Trophoblast cell (in vitro differentiated cells and primary cell): ENCODE data around the gene SH3BP5L.

Experiments used
- DNase-seq, 2 donors: peaks; one replicate each; pipeline ENCODE4 v3.0.0-alpha.2; 2016
- H2AFZ ChIP-seq: 2 replicates; pipeline ENCODE4 v1.6.1; 2013; ENCODE audit warnings: low read length, moderate library complexity, mild to moderate bottlenecking; ENCODE audit not compliant: insufficient read depth, poor library complexity
- H2AK5ac ChIP-seq: 2 replicates; pipeline ENCODE4 v1.6.1; 2013; ENCODE audit warnings: mild to moderate bottlenecking, low read length
- H2BK120ac ChIP-seq: 2 replicates; pipeline ENCODE4 v1.6.1; 2013; ENCODE audit warnings: low read length, mild to moderate bottlenecking, moderate library complexity; ENCODE audit not compliant: insufficient read depth, poor library complexity
- H2BK12ac ChIP-seq: 2 replicates; pipeline ENCODE4 v1.6.1; 2013; ENCODE audit warnings: mild to moderate bottlenecking, low read length, moderate library complexity
- H2BK5ac ChIP-seq: 2 replicates; pipeline ENCODE4 v1.6.1; 2013; ENCODE audit warnings: low read length, low read depth, moderate library complexity, mild to moderate bottlenecking; ENCODE audit not compliant: poor library complexity
- H3K14ac ChIP-seq: 2 replicates; pipeline ENCODE4 v1.6.1; 2013; ENCODE audit warnings: mild to moderate bottlenecking, low read length
- H3K18ac ChIP-seq: 2 replicates; pipeline ENCODE4 v1.6.1; 2013; ENCODE audit warnings: mild to moderate bottlenecking, low read length
- H3K23ac ChIP-seq: 2 replicates; pipeline ENCODE4 v1.6.1; 2013; ENCODE audit warnings: low read length
- H3K27ac ChIP-seq: 2 replicates; pipeline ENCODE4 v1.5.1; 2013; ENCODE audit warnings: low read depth, mild to moderate bottlenecking, inconsistent platforms, low read length, moderate library complexity
- H3K27me3 ChIP-seq: 2 replicates; pipeline ENCODE4 v1.6.1; 2013; ENCODE audit warnings: inconsistent platforms, mild to moderate bottlenecking, low read length, moderate library complexity; ENCODE audit not compliant: insufficient read depth
- H3K36me3 ChIP-seq, 2 experiments: 1 replicate in 1 of 2; 2 replicates in 1 of 2; pipeline ENCODE4 v1.6.1; 2013; ENCODE audit warnings: low read length in 2 of 2, mild to moderate bottlenecking in 2 of 2, moderate library complexity in 1 of 2; ENCODE audit not compliant: insufficient read depth in 2 of 2, control insufficient read depth in 1 of 2
- H3K4ac ChIP-seq: 2 replicates; pipeline ENCODE4 v1.6.1; 2013; ENCODE audit warnings: low read depth, mild to moderate bottlenecking, low read length, moderate library complexity
- H3K4me1 ChIP-seq, 2 experiments: 1 replicate in 1 of 2; 2 replicates in 1 of 2; pipeline ENCODE4 v1.6.1; 2013; ENCODE audit warnings: low read length in 2 of 2, mild to moderate bottlenecking in 2 of 2, moderate library complexity in 1 of 2; ENCODE audit not compliant: insufficient read depth in 2 of 2, control insufficient read depth in 1 of 2
- H3K4me2 ChIP-seq: 2 replicates; pipeline ENCODE4 v1.6.1; 2013; ENCODE audit warnings: inconsistent platforms, mild to moderate bottlenecking, low read length, moderate library complexity
- H3K4me3 ChIP-seq: 2 replicates; pipeline ENCODE4 v1.5.1; 2013; ENCODE audit warnings: mild to moderate bottlenecking, low read depth, low read length, inconsistent platforms
- H3K79me1 ChIP-seq: one replicate; pipeline ENCODE4 v1.6.1; 2013; ENCODE audit warnings: low read length
- H3K79me2 ChIP-seq: 2 replicates; pipeline ENCODE4 v1.6.1; 2013; ENCODE audit warnings: low read length, mild to moderate bottlenecking; ENCODE audit not compliant: control insufficient read depth, insufficient read depth, poor library complexity
- H3K9ac ChIP-seq: 2 replicates; pipeline ENCODE4 v1.6.1; 2013; ENCODE audit warnings: mild to moderate bottlenecking, low read length
- H3K9me3 ChIP-seq: 2 replicates; pipeline ENCODE4 v1.6.1; 2013; ENCODE audit warnings: low read depth, mild to moderate bottlenecking, control low read depth, inconsistent platforms, low read length; ENCODE audit not compliant: insufficient read depth
- H4K12ac ChIP-seq: 2 replicates; pipeline ENCODE4 v1.6.1; 2013; ENCODE audit warnings: low read depth, mild to moderate bottlenecking, low read length, moderate library complexity
- H4K8ac ChIP-seq: 2 replicates; pipeline ENCODE4 v1.6.1; 2013; ENCODE audit warnings: low read depth, mild to moderate bottlenecking, low read length, moderate library complexity
- H4K91ac ChIP-seq: one replicate; pipeline ENCODE4 v1.6.1; 2013; ENCODE audit warnings: low read depth, mild to moderate bottlenecking, low read length, moderate library complexity
- WGBS: extraction: QIAGEN DNeasy Blood & Tissue Kit; methylation state at CpG from one replicate; pipeline ENCODE4 v1.1.7; 2013; ENCODE audit warnings: missing lambda C conversion rate; ENCODE audit not compliant: insufficient read length, insufficient coverage; ENCODE audit errors: extremely low coverage; 5-methylcytosine and 5-hydroxymethylcytosine counted together

SH3BP5L gene

DNA sequence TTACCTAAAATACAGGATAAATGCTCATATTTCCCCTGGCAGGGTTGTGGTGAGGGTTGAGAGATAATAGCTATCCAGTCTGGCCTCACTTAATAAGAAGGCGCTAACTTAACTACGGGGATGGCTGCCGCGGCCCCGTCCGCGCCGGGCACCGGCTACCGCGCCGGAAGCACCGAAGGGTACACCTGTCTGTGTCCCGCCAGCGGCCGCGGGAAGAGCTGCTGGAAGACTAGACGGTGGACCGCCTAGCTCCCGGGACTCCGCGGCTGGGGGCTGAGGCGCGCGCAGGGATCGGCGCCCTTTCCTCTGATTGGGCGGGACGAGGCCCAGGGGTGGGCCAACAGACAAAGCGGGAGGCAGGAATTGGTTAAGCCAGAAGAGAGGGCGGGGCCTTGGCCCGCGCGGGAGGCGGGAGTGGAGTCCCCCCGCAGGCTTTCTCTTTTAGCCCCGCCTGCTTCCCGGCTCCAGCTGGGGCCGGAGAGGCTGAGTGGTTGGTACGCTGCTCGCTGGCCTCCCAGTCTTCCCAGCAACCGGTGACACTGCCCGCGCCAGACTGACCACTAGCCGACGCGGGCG is 12.2 kb upstream of the SH3BP5L start, which contains the start of gene ZNF672:
Gene ZNF672 (plus strand): TSS at position 444 of the 576 bp plus-strand sequence. CDS start 9,051 bp downstream, outside the sequence.
- peaks cover 2 to 6% of the 10 kb centered on the region in 2 experiments for H3K36me3 ChIP-seq
- H3K9ac ChIP-seq, result peak within 1 kb of the TSS; percentile 79
- no peaks in the 10 kb centered on the region for H3K27me3 ChIP-seq
- H2BK120ac ChIP-seq, result peak within 1 kb of the TSS; percentile 35
- peak; percentile 99 for DNase-seq
- H2BK12ac ChIP-seq, result peak within 1 kb of the TSS; percentile 40
- no CpG with 5 or more reads among the region's 48 CpGs for WGBS
- peak within 1 kb of the TSS; percentile 59 for H2BK5ac ChIP-seq
- peak within 1 kb of the TSS; percentile 93 for H3K14ac ChIP-seq
- peak within 1 kb of the TSS; percentile 85 for H3K18ac ChIP-seq
- H4K91ac ChIP-seq, result peak within 1 kb of the TSS; percentile 82
- H3K79me1 ChIP-seq, result peaks cover 12% of the 10 kb centered on the region
- peak within 1 kb of the TSS; percentile 88 for H3K4me3 ChIP-seq
- peak within 1 kb of the TSS; percentile 27 for H4K12ac ChIP-seq
- H2AFZ ChIP-seq, result peak within 1 kb of the TSS; percentile 77
- H3K79me2 ChIP-seq, result peaks cover 7% of the 10 kb centered on the region
- no peak within 1 kb of the TSS for H3K23ac ChIP-seq
- no peaks in the 10 kb centered on the region for H3K9me3 ChIP-seq
- peak within 1 kb of the TSS; percentile 98 for H3K4me2 ChIP-seq
- H2AK5ac ChIP-seq, result peak within 1 kb of the TSS; percentile 75
- peak within 1 kb of the TSS; percentile 93 for H3K27ac ChIP-seq
- H4K8ac ChIP-seq, result peak within 1 kb of the TSS; percentile 82
- H3K4me1 ChIP-seq, result peaks cover 2 to 4% of the 10 kb centered on the region in 2 experiments
- peak within 1 kb of the TSS; percentile 61 for H3K4ac ChIP-seq

DNA sequence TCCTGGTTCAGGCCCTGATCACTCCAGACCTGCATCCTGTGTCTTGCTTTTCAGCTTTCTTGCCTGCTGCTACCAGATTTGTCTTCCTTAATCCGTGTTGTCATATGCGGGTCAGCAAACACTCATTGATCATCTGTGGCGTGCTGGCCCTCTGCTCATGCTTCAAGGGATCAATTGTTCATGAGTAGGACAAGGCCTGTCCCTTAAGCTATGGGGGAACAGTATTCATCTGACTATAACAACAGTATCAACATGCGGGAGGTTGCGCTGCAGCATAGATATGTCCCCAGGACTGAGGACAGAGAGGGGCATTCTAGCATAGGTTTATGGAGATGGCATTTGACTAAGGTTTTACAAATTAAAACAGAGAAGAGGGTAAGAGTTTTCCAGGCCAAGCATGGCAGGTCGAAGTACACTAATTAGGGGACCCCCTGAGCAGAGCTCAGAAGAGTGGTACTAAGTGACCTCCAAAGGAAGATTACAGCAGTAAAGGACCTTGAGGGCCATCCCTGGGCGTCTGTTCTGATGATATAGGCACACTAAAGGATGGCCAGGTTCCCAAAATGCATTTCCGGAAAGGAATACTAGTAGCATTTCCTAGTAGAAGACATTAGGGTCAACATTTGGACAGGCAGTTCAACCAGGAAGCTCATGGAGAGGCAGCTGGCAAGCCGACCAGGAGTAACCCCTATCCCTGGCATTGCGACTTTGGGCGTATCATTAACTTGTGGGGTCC is 11.5 kb upstream of the SH3BP5L start:
- peaks cover 7% of the 10 kb centered on the region for H3K79me2 ChIP-seq
- peak overlapping the region; percentile 27 for H4K12ac ChIP-seq
- peak overlapping the region; percentile 75 for H4K91ac ChIP-seq
- H2AFZ ChIP-seq, result peak overlapping the region; percentile 77
- H2BK12ac ChIP-seq, result peak overlapping the region; percentile 40
- no peak overlapping the region for H3K14ac ChIP-seq
- no peak overlapping the region for H2BK120ac ChIP-seq
- peak overlapping the region; percentile 79 for H3K9ac ChIP-seq
- H3K23ac ChIP-seq, result no peak overlapping the region
- no peak for DNase-seq
- H3K36me3 ChIP-seq, result no peaks in the 10 kb centered on the region
- no peak overlapping the region for H2BK5ac ChIP-seq
- peak overlapping the region; percentile 82 for H4K8ac ChIP-seq
- H3K79me1 ChIP-seq, result peaks cover 12% of the 10 kb centered on the region
- no peak overlapping the region for H3K27ac ChIP-seq
- no peaks in the 10 kb centered on the region for H3K27me3 ChIP-seq
- no CpG with 5 or more reads among the region's 11 CpGs for WGBS
- H3K18ac ChIP-seq, result no peak overlapping the region
- peaks cover 2 to 4% of the 10 kb centered on the region in 2 experiments for H3K4me1 ChIP-seq
- no peaks in the 10 kb centered on the region for H3K9me3 ChIP-seq
- no peak overlapping the region for H3K4ac ChIP-seq
- H2AK5ac ChIP-seq, result peak overlapping the region; percentile 75
- H3K4me2 ChIP-seq, result peak overlapping the region; percentile 98
- no peak overlapping the region for H3K4me3 ChIP-seq

DNA sequence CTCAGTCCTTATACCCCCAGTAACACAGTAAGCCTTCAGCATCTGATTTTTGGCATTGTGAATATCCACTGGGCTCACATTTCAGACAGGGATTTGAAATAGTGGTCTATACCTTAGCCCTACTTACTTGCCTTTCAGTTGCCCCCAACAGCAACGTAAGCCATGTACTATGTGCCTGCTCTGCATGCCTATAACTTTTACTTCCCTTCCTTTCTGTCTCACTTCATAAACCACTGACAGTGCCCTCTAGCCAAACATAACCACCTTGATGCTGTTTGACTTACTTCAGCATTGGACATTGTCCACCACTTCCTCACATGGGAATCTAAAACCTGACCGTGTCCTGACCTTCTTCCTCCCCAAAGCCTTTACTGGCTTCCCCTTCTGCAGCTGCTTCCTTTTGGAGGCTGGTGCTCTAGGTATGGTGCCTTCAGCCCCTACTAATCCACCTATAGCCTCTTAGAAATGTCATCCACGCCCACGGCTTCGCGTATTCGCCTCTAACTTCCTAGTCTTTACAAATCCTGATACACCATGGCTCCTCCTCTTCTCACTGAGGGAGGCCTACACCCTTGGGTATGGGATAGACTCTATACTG is 8.7 kb upstream of the SH3BP5L start:
- peaks cover 7% of the 10 kb centered on the region for H3K79me2 ChIP-seq
- no peaks in the 10 kb centered on the region for H3K36me3 ChIP-seq
- H4K8ac ChIP-seq, result no peak overlapping the region

DNA sequence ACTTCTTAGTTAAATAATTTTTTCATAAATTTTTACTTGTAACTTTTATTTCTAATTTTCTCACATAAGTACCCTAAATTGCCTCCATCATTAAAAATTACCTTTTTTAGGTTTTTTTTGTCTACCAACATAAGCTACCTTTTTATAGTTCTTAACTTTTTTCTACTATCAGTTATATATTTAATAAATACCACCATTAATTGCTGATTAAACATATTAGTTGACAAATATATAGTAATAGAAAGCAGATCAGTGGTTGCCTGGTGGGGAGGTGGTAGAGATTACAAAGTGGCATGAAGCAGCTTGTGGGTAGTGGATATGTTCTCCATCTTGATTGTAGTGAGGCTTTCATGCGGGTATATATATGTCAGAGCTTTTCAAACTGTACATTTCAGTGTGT is 6.1 kb upstream of the SH3BP5L start:
- H3K27me3 ChIP-seq, result no peaks in the 10 kb centered on the region
- no peaks in the 10 kb centered on the region for H3K79me1 ChIP-seq
- H3K27ac ChIP-seq, result no peak overlapping the region
- H3K9ac ChIP-seq, result no peak overlapping the region
- H2BK5ac ChIP-seq, result no peak overlapping the region
- H3K4me3 ChIP-seq, result no peak overlapping the region
- H4K91ac ChIP-seq, result no peak overlapping the region
- H2AK5ac ChIP-seq, result no peak overlapping the region
- no peak overlapping the region for H3K18ac ChIP-seq
- no peak overlapping the region for H3K23ac ChIP-seq
- no peaks in the 10 kb centered on the region for H3K36me3 ChIP-seq
- H2BK12ac ChIP-seq, result no peak overlapping the region
- no peak overlapping the region for H2BK120ac ChIP-seq
- H4K12ac ChIP-seq, result no peak overlapping the region
- no peak overlapping the region for H3K4me2 ChIP-seq
- H3K14ac ChIP-seq, result no peak overlapping the region
- WGBS, result no CpG with 5 or more reads among the region's 1 CpG
- no peak for DNase-seq
- no peak overlapping the region for H4K8ac ChIP-seq
- peaks cover 0 to 1% of the 10 kb centered on the region in 2 experiments for H3K4me1 ChIP-seq
- H3K4ac ChIP-seq, result no peak overlapping the region
- no peaks in the 10 kb centered on the region for H3K79me2 ChIP-seq
- H2AFZ ChIP-seq, result no peak overlapping the region
- H3K9me3 ChIP-seq, result no peaks in the 10 kb centered on the region

More for the DNA sequence above, 8.7 kb upstream of the SH3BP5L start:
- no peak overlapping the region for H2AFZ ChIP-seq
- H3K4me2 ChIP-seq, result no peak overlapping the region
- H2BK120ac ChIP-seq, result no peak overlapping the region
- H3K4me3 ChIP-seq, result no peak overlapping the region
- H3K27ac ChIP-seq, result no peak overlapping the region
- no peak overlapping the region for H2AK5ac ChIP-seq
- H3K4me1 ChIP-seq, result peaks cover 2 to 3% of the 10 kb centered on the region in 2 experiments
- H3K23ac ChIP-seq, result no peak overlapping the region
- H3K79me1 ChIP-seq, result peaks cover 12% of the 10 kb centered on the region
- no peak overlapping the region for H4K12ac ChIP-seq
- H2BK5ac ChIP-seq, result no peak overlapping the region
- no peak overlapping the region for H3K9ac ChIP-seq
- no peak overlapping the region for H3K18ac ChIP-seq
- no CpG with 5 or more reads among the region's 7 CpGs for WGBS
- no peak overlapping the region for H2BK12ac ChIP-seq
- H3K4ac ChIP-seq, result no peak overlapping the region
- H3K27me3 ChIP-seq, result no peaks in the 10 kb centered on the region
- DNase-seq, result no peak
- H4K91ac ChIP-seq, result no peak overlapping the region
- H3K9me3 ChIP-seq, result no peaks in the 10 kb centered on the region
- H3K14ac ChIP-seq, result no peak overlapping the region
